GM12878 (cell line): ENCODE measurements around the gene KDM4D. TPM values are rescaled to one million over a fixed set of nuclear protein-coding genes. Genes with fewer than 3 reads are reported as not detected.

ENCODE experiments used
- BHLHE40 ChIP-seq, 2 experiments: fragments of 450-650 bp in 1 of 2; IDR thresholded peaks; 2 replicates each; pipeline ENCODE4 v1.6.1; 2011 to 2017; ENCODE audit warnings: low read depth in 2 of 2, borderline replicate concordance in 1 of 2, improper control_type of control experiment in 1 of 2, low read length in 1 of 2, mild to moderate bottlenecking in 1 of 2
- CEBPB ChIP-seq, 2 experiments: fragments of 150-350 bp in 1 of 2; IDR thresholded peaks; 2 replicates each; pipeline ENCODE4 v1.6.1; 2012 to 2014; ENCODE audit warnings: low read depth in 2 of 2, low read length in 2 of 2, borderline replicate concordance in 1 of 2, inconsistent platforms in 1 of 2
- EP300 ChIP-seq, 2 experiments: fragments of 150-350 bp in 1 of 2; IDR thresholded peaks; 2 replicates each; pipeline ENCODE4 v1.6.1; 2011 to 2012; ENCODE audit warnings: low read depth in 2 of 2, low read length in 2 of 2, borderline replicate concordance in 1 of 2, improper control_type of control experiment in 1 of 2, inconsistent platforms in 1 of 2; ENCODE audit not compliant: control insufficient read depth in 1 of 2
- FOXM1 ChIP-seq: IDR thresholded peaks from 2 replicates; pipeline ENCODE4 v1.6.1; 2012; ENCODE audit warnings: low read depth, mild to moderate bottlenecking, inconsistent platforms, low read length, moderate library complexity
- GATAD2B ChIP-seq: fragments of 450-650 bp; conservative IDR thresholded peaks from 2 replicates; pipeline ENCODE4 v1.6.1; 2017; ENCODE audit warnings: low read depth, mild to moderate bottlenecking, moderate library complexity
- PML ChIP-seq: IDR thresholded peaks from 2 replicates; pipeline ENCODE4 v1.6.1; 2012; ENCODE audit warnings: low read length, inconsistent platforms
- POU2F2 ChIP-seq: IDR thresholded peaks from 3 replicates; pipeline ENCODE4 v1.6.1; 2011; ENCODE audit warnings: low read depth, mild to moderate bottlenecking, low read length, borderline replicate concordance
- PRDM15 ChIP-seq: fragments of 450-650 bp; formaldehyde crosslinking; IDR thresholded peaks from 2 replicates; pipeline ENCODE4 v1.4.0; 2020; ENCODE audit warnings: mild to moderate bottlenecking, moderate library complexity
- ZBED1 ChIP-seq: IDR thresholded peaks from 2 replicates; pipeline ENCODE4 v1.6.1; 2016; ENCODE audit warnings: borderline replicate concordance
- polyA plus RNA-seq, 11 experiments: library from polyadenylated mRNA; depleted of rRNA in 4 of 11; unstranded in 6 of 11; stranded (reverse) in 5 of 11; fragments of >200 nt; fragmentation: Nextera tagmentation in 4 of 11; fragmentation: Illumina TruSeq in 1 of 11; extraction: Ambion mirVana in 4 of 11; extraction: Trizol in 1 of 11; gene quantifications; 1 replicate in 1 of 11; 2 replicates in 10 of 11; pipeline versions ENCODE4 v1.2.1 to v1.2.3, GENCODE V29; 2011 to 2016; ENCODE audit warnings: inconsistent platforms in 2 of 11, missing spikeins in 2 of 11, low read depth in 1 of 11
- total RNA-seq, 4 experiments: library from RNA; depleted of rRNA in 3 of 4; stranded (reverse); fragments of >200 nt in 3 of 4; fragmentation: Illumina TruSeq in 1 of 4; extraction: Trizol in 1 of 4; gene quantifications; 2 replicates each; pipeline versions ENCODE4 v1.2.1 to v1.2.3, GENCODE V29; 2013 to 2021

The KDM4D gene
- total and polyA plus RNA-seq, 10 of the 15 experiments (the other 5 are each of a cell fraction or from before 2014, with no cell fraction given), result 0.63 to 2.6 (median 1.3) TPM

GRCh38 chr11:94974178-94974577 is 669 bp downstream of the KDM4D start (continued):
- TF ChIP-seq EP300 (IDR thresholded peaks at IDR 0.05; ENCODE audit: borderline replicate concordance in 1 of 2, control insufficient read depth in 1 of 2, low read depth in 2 of 2, low read length in 2 of 2) (no peak), CEBPB (IDR thresholded peaks at IDR 0.05; ENCODE audit: borderline replicate concordance in 1 of 2, low read depth in 2 of 2, low read length in 2 of 2) (no peak), FOXM1 (no peak), POU2F2 (no peak), BHLHE40 (IDR thresholded peaks at IDR 0.05; ENCODE audit: borderline replicate concordance in 1 of 2, low read depth in 2 of 2, low read length in 1 of 2) (no peak), ZBED1 (no peak), PML (no peak), GATAD2B (no peak), PRDM15 (no peak)
- TF ChIP-seq, all 136 proteins: peak for 0
